HG03196 (cell line): ENCODE measurements around the gene APBA1.
"Not testable (repeated sequence)": the region's sequence is repeated elsewhere in the genome, so short reads cannot be mapped to it uniquely, and the experiment has no call there.

ENCODE experiments used
- ATAC-seq: cut with Tn5 transposase; IDR thresholded peaks from one replicate; pipeline ENCODE4 v1.9.1; 2021; ENCODE audit not compliant: unreplicated experiment

The APBA1 gene

DNA sequence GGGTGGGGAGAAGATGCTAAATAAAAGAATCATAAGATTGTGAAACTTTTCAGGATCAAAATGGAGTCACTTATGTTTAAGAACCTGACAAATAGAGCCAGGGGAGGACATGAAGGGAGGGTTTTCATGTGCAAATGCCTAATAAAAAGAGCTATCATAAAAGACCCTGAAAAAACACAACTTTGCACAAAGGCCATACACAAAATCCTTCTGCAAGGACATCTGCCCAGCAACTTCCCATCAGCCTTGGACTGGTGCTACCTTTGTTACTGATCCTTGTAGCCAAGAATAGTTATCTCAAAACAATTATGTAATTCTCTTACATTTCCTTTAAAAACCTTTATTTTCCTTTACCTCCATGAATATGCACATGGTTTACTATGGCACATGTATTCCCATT is 63.0 kb downstream of the APBA1 start:
- no peak for ATAC-seq

DNA sequence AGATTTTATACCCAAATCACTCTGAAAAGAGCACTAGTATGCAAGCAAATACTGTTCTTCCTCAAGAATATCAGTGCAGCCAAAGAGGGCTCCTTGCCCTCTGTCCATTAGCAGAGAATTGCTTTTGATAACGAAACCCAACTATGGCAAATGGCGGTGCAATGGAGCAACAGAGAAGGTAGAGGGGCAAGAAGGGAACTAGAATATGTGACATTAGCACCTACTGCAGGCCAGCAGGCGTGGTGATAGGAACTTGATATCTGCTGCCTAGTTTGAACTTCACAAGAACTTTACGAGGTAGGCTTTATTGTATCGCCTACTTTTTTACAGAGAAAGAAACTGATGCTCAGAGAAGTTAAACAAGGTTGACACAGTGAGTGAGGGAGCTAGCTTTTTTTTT is 66.1 kb downstream of the APBA1 start:
- ATAC-seq = no peak

- no peak for ATAC-seq
Measured at GRCh38 chr9:69605406-69605805, 66.8 kb downstream of the APBA1 start.

GRCh38 chr9:69604568-69605219 is 67.5 kb downstream of the APBA1 start:
- no peak for ATAC-seq

DNA sequence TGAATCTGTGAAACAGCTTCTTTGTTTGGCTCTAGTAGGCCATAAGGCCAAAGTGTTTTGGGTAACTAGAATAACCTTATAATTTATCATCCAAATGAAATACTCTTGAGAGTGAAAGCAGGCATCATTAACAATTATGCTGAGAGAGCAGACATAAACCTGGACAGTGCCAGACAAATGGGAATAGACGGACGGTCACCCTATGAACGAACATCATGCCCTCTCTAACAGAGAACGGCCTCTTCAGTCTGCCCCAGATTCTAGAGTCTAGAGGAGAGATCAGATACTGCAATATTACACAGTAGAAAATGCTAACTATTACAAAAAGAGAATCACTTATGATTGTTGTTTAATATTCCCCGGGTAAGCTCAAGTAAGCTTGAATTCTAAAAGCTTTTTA is 68.5 kb downstream of the APBA1 start:
- ATAC-seq = no peak

- ATAC-seq = no peak
Measured at GRCh38 chr9:69602773-69603172, 69.4 kb downstream of the APBA1 start.

DNA sequence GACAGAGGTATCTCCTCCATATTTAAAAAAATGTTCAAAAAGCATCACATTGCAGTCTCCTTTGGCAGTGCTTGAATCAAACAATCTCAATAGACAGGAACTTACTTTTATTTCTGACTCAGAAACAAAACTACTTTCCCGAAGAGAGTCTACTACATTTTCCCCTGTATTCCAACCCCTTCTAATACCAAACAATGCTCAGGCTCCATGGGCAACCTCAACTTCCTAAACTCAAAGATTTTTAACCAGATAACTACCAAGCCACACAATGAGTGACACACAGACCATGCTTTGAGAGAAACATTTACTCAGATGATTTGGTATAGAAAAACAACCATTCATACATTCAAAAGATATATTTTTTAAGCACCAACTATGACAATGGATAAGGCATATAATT is 70.5 kb downstream of the APBA1 start:
- ATAC-seq = no peak

DNA sequence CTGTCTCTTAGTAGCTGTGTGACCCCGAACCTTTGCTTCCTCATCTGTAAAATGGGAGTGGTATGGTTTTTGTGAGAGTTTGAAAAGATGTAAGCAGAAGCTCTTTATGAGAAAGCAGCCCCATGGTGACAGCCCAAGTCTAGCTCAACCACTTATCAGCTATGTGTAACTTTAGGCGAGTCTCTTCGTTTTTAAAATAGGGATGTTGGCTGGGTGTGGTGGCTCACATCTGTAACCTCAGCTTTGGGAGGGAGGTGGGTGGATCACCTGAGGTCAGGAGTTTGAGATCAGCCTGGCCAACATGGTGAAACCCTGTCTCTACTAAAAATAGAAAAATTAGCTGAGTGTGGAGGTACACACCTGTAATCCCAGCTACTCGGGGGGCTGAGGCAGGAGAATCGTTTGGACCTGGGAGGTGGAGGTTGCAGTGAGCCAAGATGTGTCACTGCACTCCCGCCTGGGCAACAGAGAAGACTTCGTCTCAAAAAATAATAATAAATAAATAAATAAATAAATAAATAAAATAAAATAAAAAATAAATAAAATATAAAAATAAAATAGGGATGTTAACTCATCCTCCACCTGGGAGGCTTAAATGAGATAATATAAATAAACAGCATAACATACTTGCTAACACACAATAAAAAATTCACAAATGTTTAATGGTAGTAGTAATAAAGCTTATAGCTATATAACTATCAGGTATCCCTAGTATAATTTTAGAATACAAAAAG is 71.7 kb downstream of the APBA1 start:
- ATAC-seq = no peak

DNA sequence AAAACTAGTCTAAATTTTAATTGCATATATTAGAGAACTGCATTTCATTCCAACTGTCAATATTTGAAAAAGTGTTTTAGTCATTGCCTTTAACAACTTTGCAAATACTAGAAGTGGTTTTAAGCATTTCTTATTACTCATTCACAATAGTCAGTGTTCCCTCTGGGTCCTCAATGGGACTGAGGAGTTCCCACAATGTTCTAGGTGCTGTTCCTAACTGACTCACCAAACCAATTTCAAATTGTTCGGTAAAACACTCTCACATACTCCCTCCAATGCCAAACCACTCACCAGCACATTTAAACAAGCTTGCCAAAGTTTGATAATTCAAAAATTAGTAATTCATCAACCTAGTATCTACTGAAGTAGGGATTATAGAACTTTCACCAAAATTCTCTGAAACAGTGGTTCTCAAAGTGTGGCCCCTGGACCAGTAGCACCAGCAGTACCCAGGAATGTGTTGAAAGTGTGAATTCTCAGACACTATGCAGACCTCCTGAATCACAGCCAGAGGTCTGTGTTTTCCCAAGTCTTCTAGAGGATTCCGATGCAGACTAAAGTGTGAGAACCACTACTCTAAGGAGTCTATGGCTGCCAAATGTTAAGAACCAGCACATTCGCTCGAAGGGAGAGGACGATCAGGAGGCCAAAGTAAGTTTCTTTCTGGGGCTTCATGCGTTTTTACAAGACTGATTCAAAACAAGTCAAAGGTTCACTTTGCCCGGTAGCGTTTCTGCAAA is 72.8 kb downstream of the APBA1 start:
- no peak for ATAC-seq

DNA sequence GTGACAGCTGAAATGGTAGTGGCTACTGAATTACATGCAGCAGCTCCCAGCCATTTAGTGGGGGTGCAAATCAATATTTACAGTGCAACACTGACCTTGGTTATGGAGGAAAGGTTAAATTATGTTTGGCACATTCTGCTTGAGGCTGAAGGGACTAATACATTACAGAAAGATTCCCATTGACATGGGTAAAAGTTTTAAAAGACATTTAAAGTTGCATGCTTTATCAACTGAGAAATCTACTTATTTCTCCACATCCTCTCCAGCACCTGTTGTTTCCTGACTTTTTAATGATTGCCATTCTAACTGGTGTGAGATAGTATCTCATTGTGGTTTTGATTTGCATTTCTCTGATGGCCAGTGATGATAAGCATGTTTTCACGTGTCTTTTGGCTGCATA is 75.3 kb downstream of the APBA1 start:
- ATAC-seq = not testable (repeated sequence)

DNA sequence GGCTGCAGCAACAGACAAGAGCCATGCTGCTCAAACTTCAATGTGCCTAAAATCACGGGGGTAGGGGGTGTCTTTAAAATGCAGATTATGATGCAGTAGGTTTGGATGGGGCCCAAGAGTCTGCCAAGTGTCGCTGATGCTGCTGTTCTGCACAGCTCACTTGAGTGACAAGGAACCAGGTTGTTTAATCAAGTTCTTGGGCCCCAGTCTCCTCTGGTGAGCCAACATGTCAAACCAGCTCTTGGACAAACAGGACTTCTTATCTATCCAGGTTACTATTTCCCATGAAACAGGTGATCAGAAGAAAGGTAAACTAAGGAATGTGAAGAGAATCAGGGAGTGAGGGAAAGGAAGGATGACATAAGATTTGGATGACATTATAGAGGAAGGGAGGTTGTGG is 78.0 kb downstream of the APBA1 start:
- ATAC-seq = no peak

- ATAC-seq = no peak
Measured at GRCh38 chr9:69593756-69594155, 78.4 kb downstream of the APBA1 start.

DNA sequence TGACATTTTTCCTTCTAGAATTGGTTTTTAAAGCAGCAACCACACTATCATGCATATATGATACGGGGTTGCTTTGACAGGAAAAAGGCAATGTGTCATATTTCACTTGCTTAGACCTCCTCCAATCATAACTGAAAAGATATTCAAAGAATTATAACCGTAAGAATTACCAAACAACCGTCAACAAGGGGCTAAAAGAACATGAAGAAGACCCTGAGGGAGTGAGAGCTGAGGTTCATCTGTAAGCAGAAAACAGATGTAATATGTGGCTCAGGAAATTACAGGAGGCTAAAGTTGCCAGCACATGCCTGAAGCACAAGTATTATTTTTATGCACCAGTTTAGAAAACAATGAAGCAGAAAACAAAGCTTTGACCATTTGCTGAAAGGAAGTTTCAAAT is 78.9 kb downstream of the APBA1 start:
- no peak for ATAC-seq

DNA sequence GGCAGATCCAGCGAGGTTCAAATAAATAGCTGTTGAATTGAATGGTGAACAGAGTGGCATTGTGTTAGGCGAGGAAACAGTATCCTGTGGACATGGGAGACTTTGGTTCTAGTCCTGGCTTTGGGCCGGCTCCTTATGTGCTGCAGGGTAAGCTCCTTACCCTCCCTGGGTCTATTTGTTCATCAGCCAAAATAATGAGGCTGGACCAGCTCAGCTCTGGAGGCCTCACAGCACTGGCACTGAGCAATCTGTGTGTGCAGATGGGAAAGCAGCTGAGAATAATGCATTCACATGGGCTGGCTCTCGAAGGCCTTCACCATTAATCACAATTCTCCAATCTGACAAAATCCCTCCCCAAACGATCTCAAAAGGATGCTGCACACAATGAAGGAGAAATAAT is 81.9 kb downstream of the APBA1 start:
- ATAC-seq = no peak

DNA sequence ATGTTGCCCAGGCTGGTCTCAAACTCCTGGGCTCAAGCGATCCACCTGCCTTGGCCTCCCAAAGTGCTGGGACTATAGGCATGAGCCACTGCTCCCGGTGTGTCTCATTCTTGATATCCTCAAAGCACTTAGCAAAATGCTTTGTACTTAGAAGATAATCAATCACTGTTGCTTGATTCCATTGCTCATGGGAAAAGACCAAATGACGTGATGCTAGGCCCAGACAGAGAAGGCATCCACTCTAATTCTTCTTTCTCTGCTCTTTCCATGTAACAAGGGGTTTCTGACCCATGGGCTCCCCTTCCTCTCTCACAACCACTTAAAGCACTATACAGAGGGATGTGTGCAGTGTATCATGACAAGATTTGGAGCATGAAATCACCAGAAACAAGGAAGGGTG is 83.0 kb downstream of the APBA1 start:
- ATAC-seq = no peak

DNA sequence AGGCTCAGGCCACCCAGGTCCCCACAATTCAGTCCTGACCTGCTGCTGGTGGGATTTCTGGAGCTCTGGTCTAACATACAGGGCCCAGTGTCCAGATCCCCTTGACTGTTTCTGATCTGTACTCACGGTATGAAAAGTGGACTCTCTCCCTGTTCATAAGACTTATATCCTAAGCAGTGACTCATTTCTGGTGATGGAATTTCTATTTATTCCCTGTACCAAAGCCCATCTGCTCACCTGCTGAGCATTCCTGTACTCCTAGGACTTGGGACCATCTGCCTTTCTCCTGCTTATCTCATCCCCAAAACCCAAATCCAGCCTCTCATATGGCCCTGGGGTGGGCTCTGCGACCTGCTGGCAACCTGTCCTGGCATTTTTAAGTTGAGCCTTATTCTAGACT is 86.6 kb downstream of the APBA1 start:
- ATAC-seq = no peak

DNA sequence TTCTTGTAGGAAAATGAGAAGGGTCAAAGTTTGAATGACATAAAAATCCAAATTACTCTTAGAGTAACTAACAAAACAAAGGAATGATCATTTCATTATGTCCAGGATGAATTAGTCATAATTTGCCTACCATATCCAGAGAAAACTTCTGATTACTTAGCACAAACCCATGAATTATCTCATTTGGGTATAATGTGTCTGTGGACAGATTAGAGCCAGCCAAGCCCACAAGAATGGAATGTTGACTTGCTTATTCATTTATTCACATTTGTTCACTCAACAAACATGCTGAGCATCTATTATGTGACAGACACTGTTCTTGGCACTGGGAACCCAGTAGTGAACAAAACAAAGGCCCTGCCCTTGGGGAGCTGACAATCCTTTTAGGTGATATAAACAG is 87.4 kb downstream of the APBA1 start:
- ATAC-seq = no peak

- ATAC-seq = no peak
Measured at GRCh38 chr9:69583645-69584234, 88.4 kb downstream of the APBA1 start.

GRCh38 chr9:69582544-69583297 is 89.5 kb downstream of the APBA1 start:
- no peak for ATAC-seq

DNA sequence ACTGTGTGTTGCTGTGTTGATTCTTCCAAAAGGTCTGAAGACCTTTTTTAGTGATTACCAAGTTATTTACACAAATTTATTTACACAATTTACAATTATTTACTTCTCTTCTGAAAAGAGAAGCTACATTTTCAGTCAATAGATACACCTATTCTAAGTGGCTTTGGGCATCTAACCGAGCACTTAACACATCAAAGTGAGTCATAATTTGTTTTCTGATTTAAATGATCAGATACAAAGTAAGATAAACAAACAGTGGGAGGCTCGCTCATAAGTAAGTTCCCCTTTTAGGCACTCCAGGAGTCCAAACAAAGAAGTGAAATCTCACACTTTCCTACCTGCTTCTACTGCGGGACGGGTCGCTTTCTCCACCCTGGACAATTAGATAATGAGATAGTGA is 90.2 kb downstream of the APBA1 start:
- ATAC-seq = no peak

- ATAC-seq = no peak
Measured at GRCh38 chr9:69580582-69581214, 91.5 kb downstream of the APBA1 start.
